ENCODE measurements around the gene PPIP5K2.
A peak's percentile ranks its signal among the peaks of the same experiment; 100 is the strongest.
"Not testable (repeated sequence)": the region's sequence is repeated elsewhere in the genome, so short reads cannot be mapped to it uniquely, and the experiment has no call there.

The PPIP5K2 gene

GRCh38 chr5:103119765-103120606 lies at the start of gene PPIP5K2, which contains the start of gene GIN1:
PPIP5K2 (plus strand) TSS chr5:103120301; CDS start chr5:103129590, 9,289 bp downstream.
GIN1 (minus strand) TSS chr5:103120138; CDS start chr5:103108707, 11,431 bp downstream.
- peak; percentile 93 for DNase-seq (ENCODE audit: low read depth, low spot score)
- peak within 1 kb of the TSS; percentile 94 for H3K27ac ChIP-seq

- H3K27ac ChIP-seq; DNase-seq (ENCODE audit: low read depth, low spot score): not testable (repeated sequence)
Observed at GRCh38 chr5:103073500-103073899, 46.6 kb upstream of the PPIP5K2 start.

- no peak overlapping the region for H3K27ac ChIP-seq
- no peak for DNase-seq (ENCODE audit: low read depth, low spot score)
Observed at GRCh38 chr5:103075442-103075841, 44.7 kb upstream of the PPIP5K2 start.

GRCh38 chr5:103079796-103080195 lies 40.3 kb upstream of the PPIP5K2 start:
- no peak for DNase-seq (ENCODE audit: low read depth, low spot score)
- no peak overlapping the region for H3K27ac ChIP-seq

GRCh38 chr5:103086547-103086946 lies 33.6 kb upstream of the PPIP5K2 start:
- no peak overlapping the region for H3K27ac ChIP-seq
- DNase-seq (ENCODE audit: low read depth, low spot score), result peak; percentile 31

GRCh38 chr5:103089272-103089671 lies 30.8 kb upstream of the PPIP5K2 start:
- DNase-seq (ENCODE audit: low read depth, low spot score), result no peak
- H3K27ac ChIP-seq, result no peak overlapping the region

GRCh38 chr5:103090791-103091190 lies 29.3 kb upstream of the PPIP5K2 start:
- no peak overlapping the region for H3K27ac ChIP-seq
- no peak for DNase-seq (ENCODE audit: low read depth, low spot score)

GRCh38 chr5:103092676-103093075 lies 27.4 kb upstream of the PPIP5K2 start:
- no peak for DNase-seq (ENCODE audit: low read depth, low spot score)

GRCh38 chr5:103093727-103094126 lies 26.4 kb upstream of the PPIP5K2 start:
- no peak for DNase-seq (ENCODE audit: low read depth, low spot score)
- H3K27ac ChIP-seq, result no peak overlapping the region

More at GRCh38 chr5:103092676-103093075, 27.4 kb upstream of the PPIP5K2 start:
- H3K27ac ChIP-seq, result no peak overlapping the region

- no peak for DNase-seq (ENCODE audit: low read depth, low spot score)
- no peak overlapping the region for H3K27ac ChIP-seq
Observed at GRCh38 chr5:103094737-103095136, 25.4 kb upstream of the PPIP5K2 start.

GRCh38 chr5:103098993-103099392 lies 21.1 kb upstream of the PPIP5K2 start:
- DNase-seq (ENCODE audit: low read depth, low spot score), result no peak
- no peak overlapping the region for H3K27ac ChIP-seq

- no peak overlapping the region for H3K27ac ChIP-seq
Observed at GRCh38 chr5:103101079-103101750, 18.9 kb upstream of the PPIP5K2 start.

GRCh38 chr5:103102234-103102633 lies 17.9 kb upstream of the PPIP5K2 start:
- DNase-seq (ENCODE audit: low read depth, low spot score), result no peak
- no peak overlapping the region for H3K27ac ChIP-seq

More at GRCh38 chr5:103101079-103101750, 18.9 kb upstream of the PPIP5K2 start:
- no peak for DNase-seq (ENCODE audit: low read depth, low spot score)

GRCh38 chr5:103108086-103108485 lies 12.0 kb upstream of the PPIP5K2 start:
- H3K27ac ChIP-seq, result no peak overlapping the region
- DNase-seq (ENCODE audit: low read depth, low spot score), result no peak

GRCh38 chr5:103109277-103109676 lies 10.8 kb upstream of the PPIP5K2 start:
- no peak overlapping the region for H3K27ac ChIP-seq
- DNase-seq (ENCODE audit: low read depth, low spot score), result no peak

- no peak for DNase-seq (ENCODE audit: low read depth, low spot score)
- no peak overlapping the region for H3K27ac ChIP-seq
Observed at GRCh38 chr5:103110403-103110802, 9.7 kb upstream of the PPIP5K2 start.

GRCh38 chr5:103111468-103111867 lies 8.6 kb upstream of the PPIP5K2 start:
- H3K27ac ChIP-seq, result no peak overlapping the region

GRCh38 chr5:103112910-103113309 lies 7.2 kb upstream of the PPIP5K2 start:
- no peak for DNase-seq (ENCODE audit: low read depth, low spot score)
- H3K27ac ChIP-seq, result no peak overlapping the region

More at GRCh38 chr5:103111468-103111867, 8.6 kb upstream of the PPIP5K2 start:
- DNase-seq (ENCODE audit: low read depth, low spot score), result no peak

- H3K27ac ChIP-seq, result no peak overlapping the region
- no peak for DNase-seq (ENCODE audit: low read depth, low spot score)
Observed at GRCh38 chr5:103114440-103114839, 5.7 kb upstream of the PPIP5K2 start.

- no peak for DNase-seq (ENCODE audit: low read depth, low spot score)
- no peak overlapping the region for H3K27ac ChIP-seq
Observed at GRCh38 chr5:103117471-103117991, 2.6 kb upstream of the PPIP5K2 start.

All from epithelial cell of prostate (primary cell).